SK-N-SH treated with all-trans-retinoic acid at 6 μM for 48 hours (cell line): ENCODE results near the gene NAALAD2.

Source experiments
- ARNTL ChIP-seq: fragments of 450-650 bp; formaldehyde crosslinking; IDR thresholded peaks from 2 replicates; pipeline ENCODE4 v1.5.0; 2020; ENCODE audit warnings: low read depth, mild to moderate bottlenecking, moderate library complexity, borderline replicate concordance
- CREB5 ChIP-seq: fragments of 250-450 bp; sonication (Bioruptor Pico); IDR thresholded peaks from 2 replicates; pipeline ENCODE4 v1.5.1; 2020; ENCODE audit warnings: low read depth, mild to moderate bottlenecking, moderate library complexity
- CSRNP3 ChIP-seq: fragments of 250-450 bp; sonication (Bioruptor Pico); IDR thresholded peaks from 2 replicates; pipeline ENCODE4 v1.5.1; 2021; ENCODE audit warnings: mild to moderate bottlenecking, moderate library complexity
- ESRRG ChIP-seq: fragments of 250-450 bp; sonication (Bioruptor Pico); IDR thresholded peaks from 2 replicates; pipeline ENCODE4 v1.6.1; 2021; ENCODE audit warnings: mild to moderate bottlenecking
- ISL1 ChIP-seq: fragments of 250-450 bp; sonication (Bioruptor Pico); IDR thresholded peaks from 2 replicates; pipeline ENCODE4 v2.1.2; 2022; ENCODE audit warnings: mild to moderate bottlenecking, moderate library complexity
- OSR1 ChIP-seq: fragments of 250-450 bp; sonication (Bioruptor Pico); IDR thresholded peaks from 2 replicates; pipeline ENCODE4 v1.8.0; 2022; ENCODE audit warnings: moderate library complexity, mild to moderate bottlenecking, inconsistent platforms
- POU6F1 ChIP-seq: fragments of 250-450 bp; sonication (Bioruptor Pico); IDR thresholded peaks from 2 replicates; pipeline ENCODE4 v1.8.0; 2021; ENCODE audit warnings: low read depth, mild to moderate bottlenecking, moderate library complexity, borderline replicate concordance
- RARB ChIP-seq: fragments of 250-450 bp; sonication (Bioruptor Pico); IDR thresholded peaks from 2 replicates; pipeline ENCODE4 v1.8.0; 2021; ENCODE audit warnings: mild to moderate bottlenecking, moderate library complexity
- SNAI2 ChIP-seq: fragments of 250-450 bp; sonication (Bioruptor Pico); IDR thresholded peaks from 2 replicates; pipeline ENCODE4 v1.5.0; 2020; ENCODE audit warnings: mild to moderate bottlenecking, moderate library complexity
- TSHZ2 ChIP-seq: fragments of 250-450 bp; sonication (Bioruptor Pico); IDR thresholded peaks from 2 replicates; pipeline ENCODE4 v1.5.0; 2020; ENCODE audit warnings: mild to moderate bottlenecking, moderate library complexity
- ZC3H10 ChIP-seq: fragments of 250-450 bp; sonication (Bioruptor Pico); IDR thresholded peaks from 2 replicates; pipeline ENCODE4 v1.5.1; 2021; ENCODE audit warnings: mild to moderate bottlenecking, moderate library complexity
- ZFP3 ChIP-seq: fragments of 250-450 bp; sonication (Bioruptor Pico); IDR thresholded peaks from 2 replicates; pipeline ENCODE4 v1.5.0; 2020; ENCODE audit warnings: mild to moderate bottlenecking, moderate library complexity
- ZFP30 ChIP-seq: fragments of 450-650 bp; formaldehyde crosslinking; IDR thresholded peaks from 2 replicates; pipeline ENCODE4 v1.5.0; 2022; ENCODE audit warnings: mild to moderate bottlenecking, moderate library complexity
- TF ChIP-seq, protein P1 (sequence below): fragments of 250-450 bp; sonication (Bioruptor Pico); IDR thresholded peaks from 2 replicates; pipeline ENCODE4 v1.8.0; 2020; ENCODE audit warnings: mild to moderate bottlenecking, moderate library complexity, borderline replicate concordance

- TF ChIP-seq POU6F1 (CRISPR knock-in tag) (no peak), ESRRG (CRISPR knock-in tag) (no peak), SNAI2 (CRISPR knock-in tag) (no peak), CREB5 (CRISPR knock-in tag) (no peak), ZC3H10 (CRISPR knock-in tag) (no peak), TSHZ2 (CRISPR knock-in tag) (no peak), CSRNP3 (CRISPR knock-in tag) (no peak), ARNTL (CRISPR knock-in tag) (no peak), RARB (CRISPR knock-in tag) (no peak), ZFP30 (no peak), ISL1 (CRISPR knock-in tag) (no peak), ZFP3 (CRISPR knock-in tag) (no peak), OSR1 (no peak)
- TF ChIP-seq, protein P1, sequence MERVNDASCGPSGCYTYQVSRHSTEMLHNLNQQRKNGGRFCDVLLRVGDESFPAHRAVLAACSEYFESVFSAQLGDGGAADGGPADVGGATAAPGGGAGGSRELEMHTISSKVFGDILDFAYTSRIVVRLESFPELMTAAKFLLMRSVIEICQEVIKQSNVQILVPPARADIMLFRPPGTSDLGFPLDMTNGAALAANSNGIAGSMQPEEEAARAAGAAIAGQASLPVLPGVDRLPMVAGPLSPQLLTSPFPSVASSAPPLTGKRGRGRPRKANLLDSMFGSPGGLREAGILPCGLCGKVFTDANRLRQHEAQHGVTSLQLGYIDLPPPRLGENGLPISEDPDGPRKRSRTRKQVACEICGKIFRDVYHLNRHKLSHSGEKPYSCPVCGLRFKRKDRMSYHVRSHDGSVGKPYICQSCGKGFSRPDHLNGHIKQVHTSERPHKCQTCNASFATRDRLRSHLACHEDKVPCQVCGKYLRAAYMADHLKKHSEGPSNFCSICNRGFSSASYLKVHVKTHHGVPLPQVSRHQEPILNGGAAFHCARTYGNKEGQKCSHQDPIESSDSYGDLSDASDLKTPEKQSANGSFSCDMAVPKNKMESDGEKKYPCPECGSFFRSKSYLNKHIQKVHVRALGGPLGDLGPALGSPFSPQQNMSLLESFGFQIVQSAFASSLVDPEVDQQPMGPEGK (CRISPR knock-in tag): no peak
Observed at GRCh38 chr11:90189011-90189410, 54.5 kb downstream of the NAALAD2 start.
